ENCODE data around the gene STAMBP. TPM values are rescaled to one million over a fixed set of nuclear protein-coding genes. Genes with fewer than 3 reads are reported as not detected.

Gene STAMBP
- polyA plus RNA-seq, 1 donor from 2014 or later: 69.1 TPM

DNA sequence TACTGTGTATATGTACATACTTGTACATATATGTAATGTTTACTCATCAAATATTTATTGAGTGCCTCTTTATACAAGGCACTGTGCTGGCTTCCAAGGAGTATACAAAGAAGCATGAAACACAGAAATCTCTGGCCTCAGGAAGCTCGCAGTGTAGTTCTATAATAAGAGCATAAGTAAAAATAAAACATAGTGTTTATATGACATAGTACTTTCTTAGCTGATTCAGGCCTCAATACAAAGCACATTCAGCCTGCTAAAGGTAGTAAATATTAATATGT lies 13.9 kb downstream of the STAMBP start:
- H3K79me2 ChIP-seq (replicated peaks; ENCODE audit: insufficient read depth, low read length): no peaks in the 10 kb centered on the region
- H3K27me3 ChIP-seq (ENCODE audit: insufficient read depth, low read depth, low read length): no peaks in the 10 kb centered on the region
- no peaks in the 10 kb centered on the region for H4K20me1 ChIP-seq (ENCODE audit: insufficient read depth)
- no peak overlapping the region for H3K4me2 ChIP-seq (ENCODE audit: low read length)
- H3F3A ChIP-seq (ENCODE audit: insufficient read depth, low read length, poor library complexity, severe bottlenecking): no peaks in the 10 kb centered on the region
- H2AFZ ChIP-seq (ENCODE audit: low read depth, low read length): no peak overlapping the region
- H3K36me3 ChIP-seq (ENCODE audit: insufficient read depth, low read length): no peaks in the 10 kb centered on the region
- no peak for TF ChIP-seq SMC3 (conservative IDR thresholded peaks at IDR 0.05; ENCODE audit: poor library complexity)
- TF ChIP-seq CTCF (IDR thresholded peaks at IDR 0.05; ENCODE audit: poor library complexity, severe bottlenecking): no peak
- no peak for TF ChIP-seq EP300 (conservative IDR thresholded peaks at IDR 0.05; ENCODE audit: poor library complexity, severe bottlenecking)
- TF ChIP-seq RAD21 (conservative IDR thresholded peaks at IDR 0.05): no peak
- no peak for TF ChIP-seq TAF1 (IDR thresholded peaks at IDR 0.05; ENCODE audit: low read depth)
- no peak for TF ChIP-seq POLR2AphosphoS5 (IDR thresholded peaks at IDR 0.05)
- TF ChIP-seq REST (IDR thresholded peaks at IDR 0.05; ENCODE audit: borderline replicate concordance): no peak
- TF ChIP-seq MXI1 (conservative IDR thresholded peaks at IDR 0.05; ENCODE audit: poor library complexity, severe bottlenecking): no peak
- TF ChIP-seq EZH2 (IDR thresholded peaks at IDR 0.05; ENCODE audit: borderline replicate concordance, insufficient read depth, low read length, poor library complexity, severe bottlenecking): no peak
- H3K9me2 ChIP-seq (ENCODE audit: insufficient read depth, low read length): no peaks in the 10 kb centered on the region
- H3K9me3 ChIP-seq (ENCODE audit: low read length): no peaks in the 10 kb centered on the region
- no peak overlapping the region for H3K4me3 ChIP-seq (ENCODE audit: low read length)
- no peak overlapping the region for H3K27ac ChIP-seq (ENCODE audit: low read length)
- H3K9ac ChIP-seq (ENCODE audit: low read length): no peak overlapping the region

- TF ChIP-seq SMC3 (conservative IDR thresholded peaks at IDR 0.05; ENCODE audit: poor library complexity) (no peak), POLR2AphosphoS5 (IDR thresholded peaks at IDR 0.05) (no peak), EZH2 (IDR thresholded peaks at IDR 0.05; ENCODE audit: borderline replicate concordance, insufficient read depth, low read length, poor library complexity, severe bottlenecking) (no peak), REST (IDR thresholded peaks at IDR 0.05; ENCODE audit: borderline replicate concordance) (no peak), TAF1 (IDR thresholded peaks at IDR 0.05; ENCODE audit: low read depth) (no peak), RAD21 (conservative IDR thresholded peaks at IDR 0.05) (no peak), EP300 (conservative IDR thresholded peaks at IDR 0.05; ENCODE audit: poor library complexity, severe bottlenecking) (no peak), MXI1 (conservative IDR thresholded peaks at IDR 0.05; ENCODE audit: poor library complexity, severe bottlenecking) (no peak), CTCF (IDR thresholded peaks at IDR 0.05; ENCODE audit: poor library complexity, severe bottlenecking) (no peak)
- Histone ChIP-seq H3K79me2 (replicated peaks; ENCODE audit: insufficient read depth, low read length) (no peaks in the 10 kb centered on the region), H3K27me3 (ENCODE audit: insufficient read depth, low read depth, low read length) (no peaks in the 10 kb centered on the region), H3K9ac (ENCODE audit: low read length) (no peak overlapping the region), H2AFZ (ENCODE audit: low read depth, low read length) (no peak overlapping the region), H3K9me3 (ENCODE audit: low read length) (no peaks in the 10 kb centered on the region), H3K4me3 (ENCODE audit: low read length) (no peak overlapping the region), H3K9me2 (ENCODE audit: insufficient read depth, low read length) (no peaks in the 10 kb centered on the region), H3K4me2 (ENCODE audit: low read length) (no peak overlapping the region), H4K20me1 (ENCODE audit: insufficient read depth) (no peaks in the 10 kb centered on the region), H3K36me3 (ENCODE audit: insufficient read depth, low read length) (no peaks in the 10 kb centered on the region), H3F3A (ENCODE audit: insufficient read depth, low read length, poor library complexity, severe bottlenecking) (no peaks in the 10 kb centered on the region), H3K27ac (ENCODE audit: low read length) (no peak overlapping the region)
These were observed 15.3 kb downstream of the STAMBP start for GRCh38 chr2:73844087-73844486.
